ENCODE measurements around the gene EPS8.
"Not testable (repeated sequence)": the region's sequence is repeated elsewhere in the genome, so short reads cannot be mapped to it uniquely, and the experiment has no call there.

The EPS8 gene

GRCh38 chr12:15752785-15753184, 36.4 kb downstream of the EPS8 start:
- DNase-seq, result no peak

- no peak for DNase-seq
These were observed 37.4 kb downstream of the EPS8 start for GRCh38 chr12:15751741-15752140.

GRCh38 chr12:15749937-15750336, 39.3 kb downstream of the EPS8 start:
- no peak for DNase-seq

DNA sequence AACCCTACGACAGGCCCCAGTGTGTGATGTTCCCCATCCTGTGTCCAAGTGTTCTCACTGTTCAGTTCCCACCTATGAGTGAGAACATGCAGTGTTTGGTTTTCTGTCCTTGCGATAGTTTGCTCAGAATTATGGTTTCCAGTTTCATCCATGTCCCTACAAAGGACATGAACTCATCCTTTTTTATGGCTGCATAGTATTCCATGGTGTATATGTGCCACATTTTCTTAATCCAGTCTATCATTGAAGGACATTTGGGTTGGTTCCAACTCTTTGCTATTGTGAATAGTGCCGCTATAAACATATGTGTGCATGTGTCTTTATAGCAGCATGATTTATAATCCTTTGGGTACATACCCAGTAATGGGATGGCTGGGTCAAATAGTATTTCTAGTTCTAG, 47.3 kb downstream of the EPS8 start:
- not testable (repeated sequence) for DNase-seq

DNA sequence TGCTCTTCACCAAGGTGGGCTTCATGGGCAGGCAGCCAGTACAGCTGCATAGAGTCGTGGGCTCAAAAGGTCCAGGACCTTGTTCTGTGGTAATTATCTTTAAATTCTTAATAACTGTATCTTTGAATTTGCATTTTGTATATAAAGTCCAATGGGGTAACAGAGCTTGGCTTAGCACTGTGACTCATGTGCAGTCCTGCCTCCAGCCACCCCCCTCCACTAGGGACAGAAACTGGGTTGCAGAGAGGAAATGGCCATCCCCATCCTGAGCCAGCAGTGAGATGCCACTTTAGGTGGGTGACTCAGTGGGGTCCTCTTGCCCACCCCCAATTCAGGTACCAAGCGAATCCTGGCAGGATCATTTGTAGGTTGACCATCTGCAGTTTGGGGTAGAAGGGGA, 48.1 kb downstream of the EPS8 start:
- no peak for DNase-seq

GRCh38 chr12:15740389-15740788, 48.8 kb downstream of the EPS8 start:
- not testable (repeated sequence) for DNase-seq

DNA sequence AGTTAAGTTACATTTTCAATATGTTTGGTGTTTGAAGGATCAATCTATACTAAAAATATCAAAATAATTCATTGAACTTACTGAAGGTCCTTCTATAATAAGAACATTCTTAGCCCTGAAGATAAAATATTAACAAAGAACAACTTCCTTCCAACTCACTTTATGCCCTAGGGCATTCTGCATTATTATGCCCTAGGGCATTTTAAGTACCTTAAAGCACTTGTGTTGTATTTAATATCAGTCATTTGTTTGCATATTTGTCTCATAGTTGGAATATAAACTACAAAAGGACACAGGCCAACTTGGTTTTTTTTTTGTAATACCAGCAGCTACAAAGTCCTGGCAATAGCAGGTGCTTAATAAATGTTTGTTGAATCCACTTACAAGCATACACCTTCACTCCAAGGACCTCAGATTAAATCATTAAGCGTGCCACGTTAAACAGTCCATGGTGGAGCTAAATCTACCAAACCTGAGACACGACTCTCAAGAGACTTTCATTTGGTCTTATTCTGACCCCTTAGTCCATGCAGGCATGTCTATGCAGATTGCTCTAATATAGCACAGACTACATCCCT, 50.7 kb downstream of the EPS8 start:
- no peak for DNase-seq

DNA sequence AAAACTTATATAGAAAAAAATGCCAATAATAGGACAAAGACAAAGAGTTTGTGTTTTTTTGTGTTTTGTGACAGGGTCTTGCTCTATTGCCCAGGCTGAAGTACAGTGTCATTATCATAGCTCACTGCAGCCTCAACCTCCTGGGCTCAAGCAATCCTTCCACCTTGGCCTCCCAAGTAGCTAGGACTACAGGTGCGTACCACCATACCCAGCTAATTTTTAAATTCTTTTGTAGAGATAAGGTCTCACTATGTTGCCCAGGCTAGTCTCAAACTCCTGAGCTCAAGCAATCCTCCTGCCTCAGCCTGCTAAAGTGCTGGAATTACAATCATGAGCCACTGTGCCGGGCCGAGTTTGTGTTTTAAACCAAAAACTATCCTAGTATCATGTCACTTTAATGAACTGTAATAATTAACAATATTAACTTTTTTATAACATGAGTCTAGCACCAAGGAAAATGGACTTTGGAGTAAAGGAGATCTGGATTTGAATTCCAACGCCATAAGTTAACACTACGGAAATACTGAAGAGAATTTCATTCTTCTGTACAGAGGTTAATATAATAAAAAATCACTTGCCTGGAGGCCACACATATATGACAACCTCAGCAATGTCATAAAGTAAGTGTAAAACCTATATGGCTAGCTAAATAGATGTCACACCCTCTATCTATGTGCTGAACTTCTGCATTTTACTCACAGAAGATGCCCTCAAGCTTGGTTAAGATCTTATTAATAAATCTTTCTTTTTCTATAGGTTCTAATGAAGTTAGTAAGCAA, 53.2 kb downstream of the EPS8 start:
- no peak for DNase-seq

- no peak for DNase-seq
These were observed 56.1 kb downstream of the EPS8 start for GRCh38 chr12:15733136-15733535.

- DNase-seq, result no peak
These were observed 56.7 kb downstream of the EPS8 start for GRCh38 chr12:15732341-15733061.

GRCh38 chr12:15731940-15732339, 57.2 kb downstream of the EPS8 start:
- DNase-seq, result no peak

GRCh38 chr12:15729097-15729496, 60.1 kb downstream of the EPS8 start:
- no peak for DNase-seq

GRCh38 chr12:15728118-15728598, 61.0 kb downstream of the EPS8 start:
- no peak for DNase-seq

DNA sequence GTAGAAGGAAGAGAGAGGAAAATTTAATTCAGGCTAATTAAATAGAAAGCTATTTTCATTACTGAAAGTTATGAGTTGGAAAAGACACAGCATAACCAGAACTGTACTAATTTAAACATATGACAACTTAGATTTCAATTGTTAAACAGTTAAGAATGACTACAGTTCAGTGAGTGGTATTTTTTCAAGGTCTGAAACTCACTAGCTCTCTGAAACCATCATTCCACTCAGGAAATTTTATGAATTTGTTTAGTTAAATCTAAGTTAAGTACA, 62.4 kb downstream of the EPS8 start:
- no peak for DNase-seq

- no peak for DNase-seq
These were observed 62.9 kb downstream of the EPS8 start for GRCh38 chr12:15726027-15726877.

DNA sequence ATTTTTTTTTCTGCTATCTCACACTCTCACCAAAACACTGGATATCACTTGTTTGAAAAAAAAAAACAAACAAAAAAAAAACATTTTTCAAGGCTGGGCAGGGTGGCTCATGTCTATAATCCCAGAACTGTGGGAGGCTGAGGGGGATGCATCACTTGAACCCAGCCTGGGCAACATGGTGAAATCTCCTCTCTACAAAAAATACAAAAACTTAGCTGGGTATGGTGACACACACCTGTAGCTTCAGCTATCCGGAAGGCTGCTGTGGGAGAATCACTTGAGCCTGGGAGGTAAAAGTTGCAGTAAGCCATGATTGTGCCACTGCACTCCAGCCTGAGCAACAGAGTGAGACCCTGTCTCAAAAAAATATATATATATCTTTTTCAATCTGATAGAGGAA, 66.2 kb downstream of the EPS8 start:
- DNase-seq, result no peak

DNA sequence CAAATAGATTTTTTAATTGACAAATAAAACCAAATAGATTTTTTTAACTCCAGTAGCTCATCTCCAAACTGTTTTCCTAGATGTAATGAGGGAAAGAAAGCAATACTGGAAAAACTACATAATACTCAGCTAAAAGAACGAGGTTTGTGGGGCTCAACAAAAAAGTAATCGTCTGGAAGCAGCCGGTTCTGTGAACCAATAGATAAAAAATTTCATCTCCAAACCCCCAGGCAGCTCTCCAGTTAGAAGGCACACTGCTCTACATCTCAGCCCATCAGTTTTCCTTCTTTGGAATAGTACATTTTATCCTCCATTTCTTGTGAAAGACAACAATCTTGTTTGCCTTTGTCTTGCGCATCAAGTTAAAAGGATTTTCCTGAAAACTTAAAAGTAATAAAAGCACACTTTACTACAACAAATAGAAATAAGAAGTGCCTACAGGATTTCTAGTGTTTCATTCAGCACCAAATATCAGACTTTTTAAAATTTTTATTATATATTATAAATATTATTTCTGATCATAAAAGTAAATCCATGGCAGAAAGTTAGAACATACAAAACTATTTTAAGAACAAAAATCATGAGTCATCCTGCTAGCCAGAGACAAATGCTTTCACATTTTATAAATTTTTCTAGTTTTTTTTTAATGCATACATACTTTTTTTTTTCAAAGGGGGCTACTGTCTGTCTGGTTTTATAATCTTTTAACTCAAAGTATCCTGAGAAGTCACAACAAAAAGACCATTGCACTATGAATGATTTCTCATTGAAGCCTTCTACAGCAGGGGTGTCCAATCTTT, 67.7 kb downstream of the EPS8 start:
- DNase-seq, result no peak

DNA sequence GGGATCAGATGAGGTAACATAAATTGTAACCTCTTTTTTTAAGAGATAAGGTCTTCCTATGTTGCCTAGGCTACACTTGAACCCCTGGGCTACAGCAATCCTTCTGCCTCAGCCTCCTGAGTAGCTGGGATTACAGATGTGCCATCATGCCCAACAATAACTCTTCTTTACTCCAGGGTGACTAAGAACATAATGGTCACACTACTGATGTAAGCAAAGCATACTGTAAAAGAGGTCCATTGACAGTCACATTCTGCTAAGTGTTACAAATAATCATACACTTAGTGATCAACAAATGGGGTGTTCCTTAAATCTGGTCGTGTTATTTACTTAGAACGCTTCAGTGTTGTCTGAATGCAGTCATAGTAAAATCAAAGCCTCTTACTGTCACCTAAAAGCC, 68.9 kb downstream of the EPS8 start:
- no peak for DNase-seq

DNA sequence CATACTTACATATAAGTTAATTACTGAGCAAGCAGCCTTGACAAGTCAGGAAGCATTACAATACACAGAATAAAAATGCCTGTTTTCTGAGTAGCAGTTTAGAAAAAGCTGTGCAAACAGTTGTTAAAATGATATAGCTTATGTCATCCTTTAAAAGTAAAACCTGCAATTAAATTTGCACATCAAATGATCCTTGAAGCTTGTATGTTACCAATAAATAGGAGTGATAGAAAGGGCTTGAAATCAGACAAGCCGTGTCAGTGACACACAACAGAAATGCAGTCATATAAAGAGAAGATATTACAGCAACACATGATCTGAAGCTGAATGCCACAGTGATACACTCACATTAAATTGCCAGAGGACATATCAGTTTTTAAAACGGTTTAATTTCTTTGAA, 70.0 kb downstream of the EPS8 start:
- no peak for DNase-seq

- no peak for DNase-seq
These were observed 71.1 kb downstream of the EPS8 start for GRCh38 chr12:15717940-15718567.

DNA sequence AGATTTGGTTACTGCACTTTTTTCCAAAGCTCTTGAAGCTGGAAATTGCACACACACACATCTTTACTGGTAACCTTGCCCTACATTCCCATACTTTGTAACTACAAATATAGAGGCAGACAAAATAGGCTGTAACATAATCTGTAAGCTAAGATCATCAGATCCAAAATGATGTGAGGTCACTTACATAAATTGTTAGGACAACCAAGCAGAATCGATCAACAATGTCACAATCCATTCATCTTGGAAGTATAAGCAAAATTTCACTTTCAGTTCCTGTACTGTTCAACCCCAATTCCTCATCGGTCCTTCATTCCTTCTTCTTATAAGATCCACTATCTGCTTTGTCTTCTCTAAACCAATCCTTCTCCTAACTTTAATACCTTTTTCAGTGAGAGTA, 72.6 kb downstream of the EPS8 start:
- DNase-seq, result no peak

DNA sequence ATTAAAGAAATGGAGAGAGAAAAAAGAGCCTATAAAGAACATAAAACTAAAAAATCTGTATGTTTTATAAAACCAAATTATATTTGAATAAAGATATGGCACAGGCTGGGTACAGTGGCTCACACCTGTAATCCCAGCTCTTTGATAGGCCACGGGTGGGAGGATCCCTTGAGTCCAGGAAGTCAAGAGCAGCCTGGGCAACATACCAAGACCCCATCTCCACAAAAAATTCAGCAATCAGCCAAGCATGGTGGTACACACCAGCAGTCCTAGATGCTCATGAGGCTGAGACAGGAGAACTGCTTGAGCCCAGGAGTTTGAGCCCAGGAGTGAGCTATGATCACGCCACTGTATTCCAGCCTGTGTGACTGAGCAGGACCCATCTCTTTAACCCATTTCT, 74.9 kb downstream of the EPS8 start:
- DNase-seq, result no peak

Data from cerebellar nuclear complex (tissue), 1 donor.